Measurements from ENCODE around the gene ACSM3. TPM values are rescaled to one million over a fixed set of nuclear protein-coding genes. Genes with fewer than 3 reads are reported as not detected.
"Not testable (repeated sequence)": the region's sequence is repeated elsewhere in the genome, so short reads cannot be mapped to it uniquely, and the experiment has no call there.

The ACSM3 gene
- total RNA-seq, 1 donor = 0.86 TPM

- no peak for DNase-seq (ENCODE audit: low read depth)
- H3K4me3 ChIP-seq (ENCODE audit: low read depth, low read length) = no peak overlapping the region
- no peak for TF ChIP-seq CTCF (IDR thresholded peaks at IDR 0.05; ENCODE audit: insufficient read depth, low read depth, low read length)
Observed at GRCh38 chr16:20803561-20804214, 39.9 kb downstream of the ACSM3 start.

GRCh38 chr16:20805684-20806167 lies 41.9 kb downstream of the ACSM3 start:
- peak overlapping the region; percentile 90 for H3K4me3 ChIP-seq (ENCODE audit: low read depth, low read length)
- not testable (repeated sequence) for DNase-seq (ENCODE audit: low read depth)

- peak within 1 kb of the TSS; percentile 90 for H3K4me3 ChIP-seq (ENCODE audit: low read depth, low read length)
- peak; percentile 96 for DNase-seq (ENCODE audit: low read depth)
- peak; percentile 60 for TF ChIP-seq CTCF (IDR thresholded peaks at IDR 0.05; ENCODE audit: insufficient read depth, low read depth, low read length)
Observed at GRCh38 chr16:20806168-20807050, 42.6 kb downstream of the ACSM3 start, which contains the start of the genes ERI2 and REXO5. ERI2 (minus strand) TSS chr16:20806472; CDS start chr16:20806430, 42 bp downstream. REXO5 (plus strand) TSS chr16:20806527; CDS start chr16:20806954, 427 bp downstream.

GRCh38 chr16:20807862-20808261 lies 44.0 kb downstream of the ACSM3 start:
- no peak overlapping the region for H3K4me3 ChIP-seq (ENCODE audit: low read depth, low read length)
- no peak for DNase-seq (ENCODE audit: low read depth)
- no peak for TF ChIP-seq CTCF (IDR thresholded peaks at IDR 0.05; ENCODE audit: insufficient read depth, low read depth, low read length)

- DNase-seq (ENCODE audit: low read depth) = no peak
- no peak for TF ChIP-seq CTCF (IDR thresholded peaks at IDR 0.05; ENCODE audit: insufficient read depth, low read depth, low read length)
- no peak overlapping the region for H3K4me3 ChIP-seq (ENCODE audit: low read depth, low read length)
Observed at GRCh38 chr16:20811889-20812439, 48.1 kb downstream of the ACSM3 start.

GRCh38 chr16:20812510-20812909 lies 48.7 kb downstream of the ACSM3 start:
- H3K4me3 ChIP-seq (ENCODE audit: low read depth, low read length) = no peak overlapping the region
- TF ChIP-seq CTCF (IDR thresholded peaks at IDR 0.05; ENCODE audit: insufficient read depth, low read depth, low read length) = no peak
- DNase-seq (ENCODE audit: low read depth) = no peak

- no peak overlapping the region for H3K4me3 ChIP-seq (ENCODE audit: low read depth, low read length)
- no peak for DNase-seq (ENCODE audit: low read depth)
- TF ChIP-seq CTCF (IDR thresholded peaks at IDR 0.05; ENCODE audit: insufficient read depth, low read depth, low read length) = no peak
Observed at GRCh38 chr16:20814784-20815183, 51.0 kb downstream of the ACSM3 start.
